NT2/D1 (cell line): ENCODE results near the gene KRT15.

Experiments
- YY1 ChIP-seq: IDR thresholded peaks from 2 replicates; pipeline ENCODE4 v1.6.1; 2011; ENCODE audit not compliant: insufficient read length, insufficient read depth
- ZNF274 ChIP-seq: IDR thresholded peaks from 2 replicates; pipeline ENCODE4 v1.6.1; 2011; ENCODE audit warnings: mild to moderate bottlenecking, low read depth, low read length

- no peak for TF ChIP-seq ZNF274
- no peak for TF ChIP-seq YY1
These were observed 659 bp downstream of the KRT15 start for GRCh38 chr17:41518031-41518430.
